Activated T-cell treated with anti-CD3 and anti-CD28 coated beads, Interleukin-2, amount 50 U/mL, for 4 hours (primary cell): ENCODE measurements around the gene KLHL36. TPM values are rescaled to one million over a fixed set of nuclear protein-coding genes. Genes with fewer than 3 reads are reported as not detected.

Experiments used
- ATAC-seq, 2 donors: fragments of 200-7000 bp; cut with Tn5 transposase; one replicate each; pipeline ENCODE4 v1.10.0; 2021
- DNase-seq: peaks from one replicate; pipeline ENCODE4 v3.0.0-alpha.2; 2020
- H3K27me3 Mint-ChIP-seq: one replicate; pipeline ENCODE4 v1.8.0; 2021; ENCODE audit warnings: low read depth, mixed read lengths
- H3K36me3 Mint-ChIP-seq: one replicate; pipeline ENCODE4 v1.8.0; 2022; ENCODE audit warnings: mixed read lengths; ENCODE audit not compliant: insufficient read depth
- H3K4me1 Mint-ChIP-seq: one replicate; pipeline ENCODE4 v1.8.0; 2021; ENCODE audit warnings: low read depth, mixed read lengths
- H3K4me3 Mint-ChIP-seq: one replicate; pipeline ENCODE4 v1.8.0; 2021; ENCODE audit warnings: mild to moderate bottlenecking, moderate library complexity, mixed read lengths
- H3K9me3 Mint-ChIP-seq: one replicate; pipeline ENCODE4 v1.8.0; 2021; ENCODE audit warnings: mixed read lengths
- total RNA-seq, 3 donors: library from RNA; stranded (reverse); gene quantifications; one replicate each; pipeline ENCODE4 v1.2.1, GENCODE V29; 2021

Gene KLHL36
- total RNA-seq, 3 donors from 2014 or later = 28.9 to 32.1 (median 31.0) TPM

DNA sequence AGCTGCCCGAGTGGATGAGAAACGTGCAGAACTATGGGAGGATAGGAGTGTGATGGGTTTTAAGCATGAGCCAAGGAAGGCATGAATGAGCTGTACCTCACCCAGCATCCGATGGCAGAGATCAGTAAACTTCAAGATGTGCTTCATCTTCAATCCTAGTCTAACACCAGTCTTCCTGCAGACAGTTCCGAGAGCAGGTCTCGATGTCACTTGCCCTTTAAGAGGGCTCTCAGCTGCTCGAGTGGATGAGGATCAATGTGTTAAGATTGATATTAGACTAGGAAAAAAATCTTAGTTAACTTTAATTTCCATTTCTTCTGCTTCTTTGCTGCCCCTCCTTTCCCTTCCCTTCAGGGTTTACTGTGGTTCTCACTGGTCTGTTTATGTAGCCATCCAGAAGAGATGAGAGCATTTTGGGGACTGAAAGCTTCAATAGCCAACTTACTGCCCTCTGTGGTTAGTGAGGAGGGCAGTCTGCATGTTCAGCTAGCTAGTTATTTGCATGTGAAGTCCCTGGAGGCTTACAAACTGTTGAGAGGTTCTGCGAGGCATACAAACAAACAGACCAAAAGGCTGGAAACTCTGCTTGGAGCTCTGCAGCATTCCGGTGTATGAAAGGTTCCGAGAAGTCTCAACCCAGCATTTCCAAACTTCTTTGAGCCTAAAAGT is 15.3 kb downstream of the KLHL36 start:
- Mint-ChIP-seq H3K27me3 (no peaks in the 10 kb centered on the region), H3K36me3 (peaks cover 27% of the 10 kb centered on the region), H3K4me3 (no peak overlapping the region), H3K9me3 (no peaks in the 10 kb centered on the region), H3K4me1 (peaks cover 3% of the 10 kb centered on the region)
- DNase-seq (no peak), ATAC-seq (no peak)

DNA sequence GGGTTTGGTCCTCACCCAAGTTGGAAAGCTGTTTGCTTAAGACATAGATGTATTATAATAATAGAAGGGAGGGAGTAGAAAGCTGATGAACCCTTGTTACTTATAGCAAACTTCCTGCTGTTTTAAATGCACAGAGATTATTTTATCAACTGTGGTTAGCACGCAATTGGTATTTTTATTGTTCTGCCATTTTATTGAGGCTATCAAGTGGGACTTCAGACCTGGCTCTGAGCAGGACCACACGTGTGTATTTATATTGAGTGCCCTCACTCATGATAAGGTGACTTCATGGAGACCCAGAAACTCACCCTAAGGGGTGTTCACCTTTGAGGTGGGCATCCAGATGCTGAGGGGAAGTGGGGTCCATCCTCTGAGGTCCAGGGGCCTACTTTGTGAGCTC is 17.0 kb downstream of the KLHL36 start:
- no peaks in the 10 kb centered on the region for H3K4me1 Mint-ChIP-seq
- no peaks in the 10 kb centered on the region for H3K27me3 Mint-ChIP-seq
- H3K36me3 Mint-ChIP-seq = peaks cover 20% of the 10 kb centered on the region
- H3K9me3 Mint-ChIP-seq = no peaks in the 10 kb centered on the region
- no peak overlapping the region for H3K4me3 Mint-ChIP-seq
- DNase-seq = no peak
- ATAC-seq = no peak

DNA sequence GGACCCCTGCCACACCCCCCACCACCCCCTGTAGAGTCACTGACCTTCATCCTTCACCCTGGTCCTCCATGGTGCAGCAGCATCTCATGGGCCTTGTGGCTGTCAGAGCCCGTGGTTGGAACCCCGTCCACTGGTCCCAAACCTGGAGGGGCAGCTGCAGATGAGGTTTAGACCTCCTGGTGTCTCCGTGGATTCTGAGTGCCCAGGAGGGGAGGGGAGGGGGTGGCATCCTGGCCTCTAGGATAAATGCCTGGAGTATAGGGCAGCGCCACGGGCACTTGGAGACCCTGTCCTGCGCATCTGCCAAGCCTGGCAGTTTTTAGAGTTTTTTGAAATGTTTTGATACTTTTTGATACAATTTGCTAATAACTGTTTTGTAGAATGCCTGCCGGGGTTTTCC is 17.5 kb downstream of the KLHL36 start:
- no peaks in the 10 kb centered on the region for H3K27me3 Mint-ChIP-seq
- H3K4me3 Mint-ChIP-seq = no peak overlapping the region
- H3K36me3 Mint-ChIP-seq = peaks cover 19% of the 10 kb centered on the region
- no peaks in the 10 kb centered on the region for H3K4me1 Mint-ChIP-seq
- DNase-seq = no peak
- no peaks in the 10 kb centered on the region for H3K9me3 Mint-ChIP-seq
- no peak for ATAC-seq

DNA sequence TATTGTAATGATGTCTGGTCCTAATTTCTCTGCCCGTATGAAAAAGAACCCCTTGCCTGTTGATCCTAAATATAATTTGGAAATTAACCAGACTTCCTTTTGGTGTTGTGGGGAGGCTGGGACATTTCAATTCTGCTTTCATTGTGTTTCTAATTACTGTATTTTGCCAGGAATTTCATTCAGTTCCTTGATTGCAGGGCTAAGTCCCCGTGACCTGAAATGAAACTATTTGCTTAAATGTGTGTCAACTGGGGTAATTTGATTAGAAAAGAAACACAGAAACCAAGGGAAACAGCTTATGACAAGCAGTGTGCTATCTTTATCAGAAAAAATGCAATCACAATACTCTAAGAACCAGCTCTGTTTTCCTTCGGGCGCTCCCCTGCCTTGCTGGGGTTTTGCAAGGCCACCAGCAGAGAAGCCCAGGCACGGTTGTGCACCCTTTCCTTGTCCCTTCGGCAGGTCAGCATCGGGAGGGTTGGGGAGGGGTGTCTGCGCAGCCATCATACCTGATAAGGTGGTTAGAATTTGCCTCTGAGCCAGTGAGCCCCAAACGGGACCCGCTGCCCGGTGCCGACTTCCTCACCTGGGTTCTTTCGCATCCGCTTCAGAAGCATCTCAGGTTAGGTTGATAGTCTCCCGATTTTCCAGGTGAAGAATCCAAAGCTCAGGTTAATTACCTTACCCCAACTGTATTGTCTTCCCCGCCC is 19.4 kb downstream of the KLHL36 start:
- ATAC-seq = no peak
- Mint-ChIP-seq H3K9me3 (no peaks in the 10 kb centered on the region), H3K4me3 (no peak overlapping the region), H3K36me3 (peaks cover 13% of the 10 kb centered on the region), H3K27me3 (no peaks in the 10 kb centered on the region), H3K4me1 (peaks cover 2% of the 10 kb centered on the region)
- DNase-seq = no peak

DNA sequence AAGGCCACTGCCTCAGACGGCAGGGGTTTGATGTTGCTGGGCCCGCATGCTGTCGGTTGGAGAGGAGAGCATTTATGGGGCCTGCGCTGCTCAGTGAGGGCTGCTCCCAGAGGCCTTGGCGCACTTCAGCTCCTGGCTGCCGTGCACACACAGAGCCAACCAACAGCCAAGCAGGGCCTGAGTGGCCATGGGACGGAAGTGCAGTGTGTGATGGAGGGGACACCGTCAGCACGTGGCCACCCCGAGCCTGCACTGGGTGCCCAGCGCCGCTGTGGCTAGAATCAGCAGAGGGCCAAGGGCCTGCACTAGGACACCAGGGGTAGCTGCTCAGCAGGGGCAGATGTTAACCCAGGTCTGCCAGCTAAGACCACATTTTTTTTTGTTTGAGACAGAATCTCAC is 21.8 kb downstream of the KLHL36 start:
- ATAC-seq = no peak
- peaks cover 2% of the 10 kb centered on the region for H3K36me3 Mint-ChIP-seq
- DNase-seq = no peak
- H3K27me3 Mint-ChIP-seq = no peaks in the 10 kb centered on the region
- no peak overlapping the region for H3K4me3 Mint-ChIP-seq
- no peaks in the 10 kb centered on the region for H3K9me3 Mint-ChIP-seq
- H3K4me1 Mint-ChIP-seq = peaks cover 5% of the 10 kb centered on the region

DNA sequence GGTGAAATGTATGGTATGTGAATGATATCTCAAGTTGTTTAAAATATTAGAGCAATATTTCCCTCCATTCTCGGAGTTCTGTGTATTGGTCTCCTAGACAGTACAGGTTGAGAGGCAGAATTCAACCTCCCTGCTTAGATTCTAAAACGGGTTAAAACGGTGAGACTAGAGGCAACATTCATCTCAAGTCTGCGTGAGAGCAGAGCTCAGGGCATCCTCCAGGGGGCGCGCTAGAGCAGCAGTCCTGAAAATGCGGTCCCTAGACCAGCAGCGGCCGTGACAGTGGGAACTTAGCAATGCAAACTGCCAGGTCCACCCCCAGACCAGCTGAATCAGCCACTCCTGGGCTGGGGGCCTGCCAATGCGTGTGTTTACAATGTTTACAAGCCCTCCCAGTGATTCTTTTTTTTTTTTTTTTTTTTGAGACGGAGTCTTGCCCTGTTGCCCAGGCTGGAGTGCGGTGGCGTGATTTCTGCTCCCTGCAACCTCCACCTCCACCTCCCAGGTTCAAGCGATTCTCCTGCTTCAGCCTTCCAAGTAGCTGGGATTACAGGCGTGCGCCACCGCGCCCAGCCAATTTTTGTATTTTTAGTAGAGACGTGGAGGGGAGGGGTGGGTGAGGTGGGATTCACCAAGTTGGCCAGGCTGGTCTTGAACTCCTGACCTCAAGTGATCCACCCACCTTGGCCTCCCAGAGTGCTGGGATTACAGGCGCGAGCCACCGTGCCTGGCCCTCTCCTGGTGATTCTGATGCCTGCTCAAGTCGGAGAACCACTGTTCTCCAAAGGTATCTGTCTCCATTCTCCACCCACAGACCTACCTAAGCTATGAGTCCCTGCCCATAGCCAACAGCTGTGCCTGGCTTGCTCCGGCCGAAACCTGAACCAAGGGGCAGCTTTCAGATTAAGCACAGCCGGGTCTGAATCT is 24.2 kb downstream of the KLHL36 start:
- H3K36me3 Mint-ChIP-seq = peaks cover under 1% of the 10 kb centered on the region
- peaks cover 5% of the 10 kb centered on the region for H3K4me1 Mint-ChIP-seq
- peak; percentile 86 for DNase-seq
- H3K4me3 Mint-ChIP-seq = no peak overlapping the region
- peak; percentile 89 to 94 for ATAC-seq
- no peaks in the 10 kb centered on the region for H3K9me3 Mint-ChIP-seq
- H3K27me3 Mint-ChIP-seq = no peaks in the 10 kb centered on the region

DNA sequence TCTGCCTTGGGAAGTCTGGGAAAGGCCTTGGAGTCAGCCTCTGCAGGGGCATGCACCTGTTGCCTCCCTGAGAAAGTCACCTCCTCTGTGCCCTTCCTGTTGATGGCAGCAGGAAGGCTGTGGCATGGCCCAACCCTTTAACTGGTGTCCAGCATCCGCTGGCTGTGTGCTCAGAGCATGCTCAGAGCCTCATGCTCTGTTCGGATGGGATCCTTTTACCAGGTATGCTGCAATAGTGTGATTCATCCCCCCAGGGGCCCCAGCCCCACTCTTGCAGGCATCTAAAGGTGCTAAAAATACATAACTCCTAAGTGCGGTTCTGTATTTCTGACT is 24.9 kb downstream of the KLHL36 start:
- H3K27me3 Mint-ChIP-seq = peaks cover 3% of the 10 kb centered on the region
- no peaks in the 10 kb centered on the region for H3K36me3 Mint-ChIP-seq
- H3K4me3 Mint-ChIP-seq = no peak overlapping the region
- H3K4me1 Mint-ChIP-seq = peaks cover 5% of the 10 kb centered on the region
- ATAC-seq = no peak
- no peaks in the 10 kb centered on the region for H3K9me3 Mint-ChIP-seq
- no peak for DNase-seq

DNA sequence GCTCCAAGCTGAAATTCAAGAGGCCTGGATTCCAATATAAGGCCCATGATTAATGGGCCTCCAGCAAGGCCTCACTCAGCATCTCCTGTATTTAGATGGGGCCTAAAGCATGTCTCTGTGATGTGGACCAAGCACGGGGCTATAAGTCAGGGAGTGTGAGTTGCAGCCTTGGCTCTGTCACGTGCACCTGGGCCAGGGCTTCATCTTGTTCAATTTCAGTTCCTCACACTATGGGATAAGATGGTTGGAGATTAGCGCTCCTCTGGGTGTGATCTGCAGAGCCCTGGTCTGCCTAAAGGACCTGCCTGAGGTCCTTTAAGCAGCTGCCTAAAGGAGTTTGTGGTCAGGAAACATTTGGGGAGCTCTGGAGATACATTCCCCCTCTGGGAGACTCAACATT is 25.2 kb downstream of the KLHL36 start:
- H3K4me3 Mint-ChIP-seq = no peak overlapping the region
- no peak for ATAC-seq
- H3K4me1 Mint-ChIP-seq = peaks cover 5% of the 10 kb centered on the region
- H3K27me3 Mint-ChIP-seq = peaks cover 4% of the 10 kb centered on the region
- no peaks in the 10 kb centered on the region for H3K36me3 Mint-ChIP-seq
- no peaks in the 10 kb centered on the region for H3K9me3 Mint-ChIP-seq
- no peak for DNase-seq

DNA sequence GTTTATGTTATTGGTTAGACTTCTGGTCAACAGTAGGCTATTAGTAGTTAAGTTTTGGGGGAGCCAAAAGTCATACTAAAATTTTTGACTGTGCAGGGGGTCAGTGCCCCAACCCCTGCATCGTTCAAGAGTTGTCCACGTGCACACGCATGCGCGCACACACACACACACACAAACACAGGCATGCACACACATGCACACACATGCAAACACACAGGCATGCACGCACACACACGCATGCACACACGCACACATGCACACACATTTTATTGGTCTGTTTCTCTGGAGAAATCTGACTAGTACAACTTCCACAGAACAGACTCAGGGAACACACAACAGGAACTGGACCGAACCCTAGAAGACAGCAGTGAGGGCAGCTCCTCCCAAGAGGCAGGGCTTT is 27.1 kb downstream of the KLHL36 start:
- no peak for DNase-seq
- H3K9me3 Mint-ChIP-seq = no peaks in the 10 kb centered on the region
- H3K27me3 Mint-ChIP-seq = peaks cover 7% of the 10 kb centered on the region
- no peak overlapping the region for H3K4me3 Mint-ChIP-seq
- peaks cover 5% of the 10 kb centered on the region for H3K4me1 Mint-ChIP-seq
- no peaks in the 10 kb centered on the region for H3K36me3 Mint-ChIP-seq
- no peak for ATAC-seq

DNA sequence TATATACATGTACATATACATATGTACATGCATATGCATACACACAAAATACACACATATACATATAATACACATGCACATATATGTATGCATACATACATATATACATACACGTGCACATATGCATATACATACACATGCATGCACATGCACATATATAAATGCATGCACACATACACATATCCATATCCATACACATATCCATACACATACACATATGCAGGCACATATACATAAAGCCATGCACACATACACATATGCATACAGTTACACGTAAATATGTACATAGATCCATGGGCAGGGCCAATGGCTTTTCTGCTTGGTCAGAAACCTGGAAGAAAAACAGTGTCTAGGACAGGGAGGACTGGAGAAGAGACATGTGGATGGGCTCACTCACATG is 27.6 kb downstream of the KLHL36 start:
- Mint-ChIP-seq H3K4me1 (peaks cover 5% of the 10 kb centered on the region), H3K4me3 (no peak overlapping the region), H3K36me3 (no peaks in the 10 kb centered on the region), H3K9me3 (no peaks in the 10 kb centered on the region), H3K27me3 (peaks cover 7% of the 10 kb centered on the region)
- ATAC-seq = no peak
- DNase-seq = no peak

DNA sequence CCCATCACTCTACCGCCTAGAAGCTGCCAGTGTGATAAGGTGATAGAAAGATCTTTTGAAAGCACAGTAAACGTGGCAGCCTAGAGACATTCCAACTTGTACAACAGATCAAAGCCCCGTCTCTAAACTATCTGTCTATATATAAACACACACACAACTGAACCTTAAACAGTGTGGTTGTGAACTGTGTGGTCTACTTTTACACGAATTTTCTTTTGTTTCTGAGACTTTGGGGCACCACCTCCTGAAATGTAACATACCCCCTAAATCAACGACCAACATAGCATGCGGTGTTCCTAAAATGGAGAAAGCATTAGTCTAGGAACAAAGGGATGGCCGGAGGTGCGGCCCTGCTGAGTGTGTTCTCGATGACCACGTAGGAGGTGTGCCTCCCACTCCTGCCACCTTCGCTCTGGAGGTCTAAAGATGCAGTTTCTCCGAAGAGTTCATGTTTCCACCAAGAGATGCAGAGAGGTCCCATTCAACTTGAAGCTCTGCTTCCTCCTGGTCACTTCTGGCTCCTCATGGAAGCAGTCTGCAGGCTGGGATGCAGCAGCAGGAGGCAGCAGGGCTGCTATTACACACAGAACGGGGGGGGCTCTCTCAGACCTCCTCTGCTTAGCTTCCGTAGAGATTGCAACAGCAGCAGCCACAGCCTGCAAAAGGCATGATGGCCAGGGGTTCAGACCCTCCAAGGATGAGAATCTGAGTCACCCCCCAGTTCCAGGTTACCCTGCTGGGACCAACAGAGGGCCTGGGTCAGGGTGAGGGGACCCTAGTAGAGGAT is 28.9 kb downstream of the KLHL36 start:
- H3K9me3 Mint-ChIP-seq = no peaks in the 10 kb centered on the region
- ATAC-seq = no peak

DNA sequence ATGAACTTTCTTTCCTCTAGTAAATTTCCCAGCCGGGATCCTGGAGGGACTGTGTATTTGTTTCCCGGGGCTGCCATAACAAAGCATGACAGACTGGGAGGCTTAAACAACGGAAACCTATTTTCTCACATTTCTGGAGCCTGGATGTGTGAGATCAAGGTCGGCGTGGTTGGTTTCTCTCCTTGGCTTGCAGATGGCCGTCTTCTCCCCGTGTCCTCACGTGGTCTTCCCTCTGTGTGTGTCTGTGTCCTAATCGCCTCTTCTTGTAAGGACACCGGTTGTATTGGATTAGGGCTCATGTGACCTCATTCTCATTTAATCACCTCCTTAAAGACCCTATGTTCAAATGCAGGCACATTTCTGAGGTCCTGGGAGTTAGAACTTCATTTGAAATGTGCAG is 29.5 kb downstream of the KLHL36 start:
- DNase-seq = no peak
- Mint-ChIP-seq H3K4me3 (no peak overlapping the region), H3K4me1 (peaks cover 3% of the 10 kb centered on the region), H3K27me3 (peaks cover 7% of the 10 kb centered on the region), H3K36me3 (no peaks in the 10 kb centered on the region), H3K9me3 (no peaks in the 10 kb centered on the region)
- ATAC-seq = no peak

More for the DNA sequence above, 28.9 kb downstream of the KLHL36 start:
- Mint-ChIP-seq H3K36me3 (no peaks in the 10 kb centered on the region), H3K4me1 (peaks cover 5% of the 10 kb centered on the region), H3K27me3 (peaks cover 7% of the 10 kb centered on the region), H3K4me3 (no peak overlapping the region)
- no peak for DNase-seq

DNA sequence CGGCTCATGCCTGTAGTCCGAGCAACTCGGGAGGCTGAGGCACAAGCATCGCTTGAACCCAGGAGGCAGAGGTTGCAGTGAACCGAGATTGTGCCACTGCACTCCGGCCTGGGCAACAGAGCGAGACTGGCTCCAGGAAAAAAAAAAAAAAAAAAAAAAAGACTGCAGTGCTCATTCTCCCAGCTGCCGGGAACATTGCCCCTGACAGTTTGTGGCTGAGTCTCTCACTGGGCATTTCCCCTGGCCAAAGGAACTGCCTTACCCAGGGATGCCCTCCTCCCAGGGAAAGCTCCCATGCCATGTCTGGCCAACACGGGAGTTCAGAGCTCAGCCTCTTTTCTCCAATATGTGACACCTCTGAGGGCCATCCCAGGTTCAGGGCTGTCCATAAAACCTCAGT is 30.2 kb downstream of the KLHL36 start:
- no peak for ATAC-seq
- Mint-ChIP-seq H3K4me1 (no peaks in the 10 kb centered on the region), H3K27me3 (peaks cover 8% of the 10 kb centered on the region), H3K9me3 (no peaks in the 10 kb centered on the region), H3K36me3 (no peaks in the 10 kb centered on the region), H3K4me3 (no peak overlapping the region)
- no peak for DNase-seq
